Activated naive CD4-positive, alpha-beta T cell (primary cell): ENCODE data around the gene NFIA.

ENCODE experiments used
- DNase-seq, 4 experiments: peaks; one replicate each; lab custom pipeline; 2025; lab: John Stamatoyannopoulos, UW

Gene NFIA

DNA sequence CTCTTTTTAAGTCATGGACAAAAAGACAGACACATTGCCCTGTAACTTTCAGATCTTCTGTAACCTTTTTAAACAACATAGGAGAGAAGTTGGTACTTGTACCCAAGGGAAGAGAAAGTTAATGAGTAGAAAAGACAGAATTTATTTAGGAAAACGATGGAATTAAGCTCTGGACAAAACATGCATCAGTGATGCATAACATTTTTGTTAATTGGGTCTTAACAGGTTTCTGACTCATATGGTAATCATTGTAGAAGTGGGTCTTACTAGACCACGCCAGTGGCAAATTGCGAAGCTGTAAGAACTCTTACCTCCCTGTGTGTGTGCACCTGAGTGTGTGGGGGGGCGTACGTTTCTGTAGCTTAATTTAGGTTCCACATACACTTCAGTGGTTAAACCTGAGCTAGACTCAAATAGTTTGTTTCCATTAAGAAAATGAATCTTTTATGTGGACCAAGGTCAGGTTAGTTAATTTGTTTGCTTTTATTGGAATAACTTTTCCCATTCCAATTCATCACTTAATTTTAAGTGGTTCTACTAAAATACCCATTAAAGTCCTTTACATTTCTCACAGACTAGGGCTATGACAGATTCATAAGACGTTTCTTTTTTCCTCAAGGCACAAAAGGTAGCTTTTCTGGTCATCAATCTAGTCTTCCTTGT is 48.1 kb downstream of the NFIA start:
- DNase-seq, result no peak

DNA sequence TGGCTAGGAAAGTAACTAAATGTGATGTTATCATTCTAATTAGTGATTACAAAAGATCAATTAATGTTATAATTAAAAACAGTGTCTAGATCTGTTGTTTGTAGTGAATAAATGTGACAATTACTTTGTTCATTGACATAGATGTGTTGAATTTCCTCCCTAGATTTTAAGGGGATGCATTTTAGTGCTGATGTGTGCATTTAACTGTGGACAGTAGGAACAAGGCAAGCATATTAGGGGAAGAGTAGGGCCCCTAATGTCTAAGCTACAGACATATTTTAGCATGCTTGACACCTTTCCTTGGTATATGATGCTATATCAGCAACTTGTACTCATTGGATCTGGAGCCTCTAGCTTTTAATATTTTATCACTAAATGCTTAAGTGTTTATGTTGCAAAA is 48.9 kb downstream of the NFIA start:
- no peak for DNase-seq

DNA sequence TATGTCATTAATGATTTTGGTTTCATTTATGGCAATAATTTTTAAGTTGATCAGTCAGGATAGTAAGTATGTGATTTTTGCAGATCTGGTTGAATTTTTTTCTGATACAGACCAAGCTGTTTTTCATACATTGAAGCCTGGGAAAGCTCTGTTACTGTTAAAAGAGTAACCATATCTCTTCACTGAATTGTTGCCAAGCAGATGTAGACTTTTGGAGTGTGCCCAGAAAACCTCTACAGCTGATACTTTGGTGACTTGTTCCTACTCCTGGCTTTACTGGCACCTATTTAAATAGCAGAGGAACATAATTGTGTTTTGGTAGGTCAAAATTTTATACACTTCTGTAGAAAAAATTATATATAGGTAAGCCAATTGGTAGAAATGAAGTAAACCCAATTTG is 49.4 kb downstream of the NFIA start:
- DNase-seq, result no peak

DNA sequence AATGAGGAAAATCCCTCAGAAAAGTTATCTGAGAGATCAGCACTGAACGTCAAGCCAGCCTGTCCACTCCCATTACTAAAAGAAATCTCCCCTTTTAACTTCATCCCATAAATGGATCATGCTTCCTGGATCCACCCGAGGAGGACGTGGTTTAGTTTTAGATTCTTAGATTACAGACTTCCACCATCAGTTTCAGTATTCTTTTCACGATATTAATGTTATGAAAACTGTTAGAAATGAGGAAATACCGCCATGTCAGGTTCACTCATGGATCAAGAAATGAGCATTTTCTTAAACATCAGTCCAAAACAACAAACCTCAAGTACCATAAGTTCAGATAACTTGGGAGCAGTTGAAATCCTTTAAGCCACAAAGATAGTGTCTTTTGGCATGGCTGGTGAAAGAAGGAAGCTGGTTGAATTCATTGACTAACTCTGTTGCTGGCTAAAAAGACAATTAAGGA is 49.8 kb downstream of the NFIA start:
- DNase-seq, result no peak

DNA sequence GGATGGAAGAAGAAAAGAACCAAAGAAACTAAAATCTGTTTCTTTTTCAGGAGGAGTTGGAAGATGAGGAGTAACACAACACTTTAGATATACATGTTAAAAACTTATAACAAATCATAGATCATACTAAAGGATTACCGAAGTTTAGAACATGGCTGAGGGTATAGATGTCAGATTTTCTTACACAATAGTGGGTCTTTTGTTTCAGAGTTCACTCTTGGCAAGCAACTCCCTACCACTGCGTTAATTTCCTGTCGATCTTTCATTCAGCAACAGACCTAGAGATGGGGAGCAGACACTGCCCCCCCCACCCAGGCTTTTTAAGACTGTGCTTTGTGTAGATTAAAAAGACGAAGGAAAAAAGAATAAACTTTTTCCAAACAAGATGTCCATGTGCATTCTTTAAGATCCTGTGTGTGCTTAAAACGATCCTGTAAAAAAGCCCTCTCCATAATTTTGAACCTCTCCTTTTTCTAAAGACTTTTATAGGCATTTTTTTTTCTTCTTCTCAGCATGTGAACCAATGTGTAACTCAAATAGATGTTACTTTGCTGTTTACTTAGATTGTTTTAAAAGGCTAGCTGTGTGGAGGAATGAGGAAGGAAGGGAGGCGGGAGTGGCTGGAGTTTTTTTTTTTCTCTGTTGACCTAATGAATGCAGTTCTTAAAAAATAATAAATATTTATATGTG is 50.4 kb downstream of the NFIA start:
- DNase-seq, result no peak

DNA sequence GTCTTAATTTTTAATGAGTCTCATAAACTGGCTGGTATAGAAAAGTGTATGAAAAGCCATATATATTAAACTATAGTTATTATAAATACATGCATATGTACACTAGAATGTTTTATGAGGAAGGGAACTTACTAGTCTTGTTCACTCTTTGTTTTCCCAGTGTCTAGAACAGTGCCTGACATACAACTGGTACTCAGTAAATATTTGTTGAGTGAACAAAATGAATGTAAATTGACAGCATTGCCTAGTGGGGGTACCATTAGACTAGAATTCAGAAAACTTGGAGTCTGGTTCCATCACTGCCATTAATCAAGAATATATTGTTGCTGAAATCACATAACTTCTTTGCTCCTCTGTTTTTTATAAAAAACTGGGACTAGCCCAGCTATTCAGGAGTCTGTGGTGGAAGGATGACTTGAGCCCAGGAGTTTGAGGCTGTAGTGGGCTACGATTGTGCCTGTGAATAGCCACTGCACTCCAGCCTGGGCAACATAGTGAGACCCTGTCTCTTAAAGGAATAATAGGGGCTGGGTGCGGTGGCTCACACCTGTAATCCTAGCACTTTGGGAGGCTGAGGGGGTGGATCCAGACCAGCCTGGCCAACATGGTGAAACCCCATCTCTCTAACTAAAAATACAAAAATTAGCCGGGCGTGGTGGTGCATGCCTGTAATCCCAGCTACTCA is 51.1 kb downstream of the NFIA start:
- DNase-seq, result no peak

DNA sequence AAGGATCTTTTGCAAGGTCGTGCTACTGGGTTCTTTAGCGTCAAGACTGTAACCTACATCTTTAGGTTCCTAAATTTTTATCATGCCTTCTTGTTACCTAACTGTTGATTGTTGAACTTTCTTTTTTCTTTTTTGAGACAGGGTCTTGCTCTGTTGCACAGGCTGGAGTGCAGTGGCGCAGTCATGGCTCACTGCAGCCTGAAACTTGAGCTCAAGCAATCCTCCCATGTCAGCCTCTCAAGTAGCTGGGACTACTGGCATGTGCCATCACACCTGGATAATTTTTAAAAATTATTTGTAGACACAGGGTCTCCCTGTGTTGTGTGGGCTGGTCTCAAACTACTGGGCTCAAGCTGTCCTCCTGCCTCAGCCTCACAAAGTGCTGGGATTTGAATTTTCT is 52.9 kb downstream of the NFIA start:
- DNase-seq, result no peak

DNA sequence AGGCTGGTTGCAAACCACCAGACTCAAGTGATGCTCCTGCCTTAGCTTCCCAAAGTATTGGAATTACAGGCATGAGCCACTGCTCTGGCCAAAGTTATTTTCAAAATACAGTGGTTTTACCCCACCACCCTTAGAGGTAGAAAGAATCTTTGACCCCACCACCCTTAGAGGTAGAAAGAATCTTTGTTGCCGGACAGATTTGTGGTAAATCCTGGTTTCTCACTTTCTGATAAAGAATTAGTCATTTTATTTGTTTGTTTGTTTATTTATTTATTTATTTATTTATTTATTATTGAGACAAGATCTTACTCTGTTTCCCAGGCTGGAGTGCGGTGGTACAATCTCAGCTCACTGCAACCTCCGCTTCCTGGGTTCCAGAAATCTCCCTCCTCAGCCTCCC is 55.9 kb downstream of the NFIA start:
- DNase-seq, result no peak

DNA sequence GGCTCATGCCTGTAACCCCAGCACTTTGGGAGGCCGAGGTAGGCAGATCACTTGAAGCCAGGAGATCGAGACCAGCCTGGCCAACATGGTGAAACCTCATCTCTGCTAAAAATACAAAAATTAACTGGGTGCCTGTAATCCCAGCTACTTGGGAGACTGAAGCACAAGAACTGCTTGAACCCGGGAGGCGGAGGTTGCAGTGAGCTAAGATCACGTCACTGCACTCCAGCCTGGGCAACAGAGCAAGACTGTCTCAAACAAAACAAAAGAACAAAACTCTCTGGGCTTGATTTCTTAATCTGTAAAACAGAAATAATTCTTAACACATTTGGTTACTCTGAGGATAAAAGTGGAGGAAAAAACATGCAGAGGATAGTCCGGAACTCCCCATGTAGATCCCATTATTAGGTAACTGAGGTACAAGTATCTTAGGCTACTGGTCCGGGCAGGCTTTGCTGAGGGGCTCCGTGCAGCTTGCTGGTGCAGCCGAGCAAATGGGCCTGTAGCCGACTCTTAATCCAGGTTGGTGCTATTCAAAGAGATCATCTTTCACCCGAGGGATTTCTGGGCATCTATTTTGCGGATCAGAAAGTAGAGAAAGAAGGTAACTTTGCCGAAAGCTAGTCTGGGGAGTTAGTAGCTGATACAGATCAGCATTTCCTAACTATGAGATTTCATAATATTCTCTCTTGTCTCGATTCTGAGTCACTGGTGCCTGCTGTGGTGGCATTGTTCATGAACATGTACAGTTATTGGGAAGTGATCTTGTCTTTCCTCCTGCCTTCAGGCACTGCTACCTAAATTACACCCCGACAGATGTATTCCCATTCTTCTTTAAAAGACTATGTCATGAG is 56.8 kb downstream of the NFIA start:
- no peak for DNase-seq

DNA sequence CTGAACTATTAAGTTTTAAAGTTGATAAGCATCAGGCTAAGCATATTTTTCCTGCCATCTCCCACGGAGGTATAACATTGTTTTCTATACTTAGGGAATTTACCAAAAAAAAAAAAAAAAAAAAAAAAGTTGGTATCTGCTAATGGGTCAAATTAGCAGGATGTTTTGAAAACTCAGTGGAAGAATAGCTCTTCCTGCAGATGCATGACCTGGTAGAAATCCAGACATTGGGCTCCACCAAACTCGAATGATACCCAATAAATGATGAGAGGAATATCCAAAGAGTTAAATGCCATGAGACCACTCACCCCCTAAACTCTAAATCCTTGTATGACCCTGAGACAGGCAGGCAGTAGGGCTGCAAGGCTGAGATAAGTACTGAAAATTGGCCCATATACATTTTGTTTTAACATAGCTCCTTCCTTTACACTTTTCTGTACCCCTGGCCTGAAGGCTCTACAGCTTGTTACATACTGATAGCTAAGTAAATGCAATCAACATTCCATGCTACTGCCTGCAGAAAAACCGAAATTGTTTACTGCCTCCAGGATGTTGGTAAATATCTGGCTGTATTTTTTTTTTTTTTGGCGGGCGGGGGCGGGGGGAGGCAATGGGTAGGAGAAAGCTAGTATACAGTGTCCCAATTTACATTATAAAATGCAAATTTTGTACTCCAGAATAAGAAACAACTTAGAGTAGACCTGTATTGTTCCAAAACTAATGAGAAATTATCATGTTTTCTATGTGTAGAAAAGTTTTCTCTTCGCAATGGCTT is 57.6 kb downstream of the NFIA start:
- DNase-seq, result no peak

DNA sequence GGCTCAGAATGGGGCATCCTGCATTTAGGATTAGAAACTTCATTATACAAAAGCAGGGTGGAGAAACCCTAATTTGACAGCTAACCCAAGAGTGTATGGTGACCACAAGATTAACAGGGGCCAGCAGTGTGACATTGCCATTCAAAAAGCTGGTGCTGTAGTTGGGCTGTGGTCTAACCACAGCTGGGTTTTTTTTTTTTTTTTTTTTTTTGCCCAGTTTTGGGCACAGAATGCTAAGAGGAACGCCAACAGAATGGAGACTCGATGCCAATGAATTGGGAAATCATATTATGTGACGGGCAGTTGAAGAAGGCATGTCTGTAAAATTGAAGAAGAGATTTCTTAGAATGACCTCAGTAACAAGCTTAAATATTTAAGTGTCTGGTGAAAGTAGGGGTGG is 58.4 kb downstream of the NFIA start:
- DNase-seq, result no peak

DNA sequence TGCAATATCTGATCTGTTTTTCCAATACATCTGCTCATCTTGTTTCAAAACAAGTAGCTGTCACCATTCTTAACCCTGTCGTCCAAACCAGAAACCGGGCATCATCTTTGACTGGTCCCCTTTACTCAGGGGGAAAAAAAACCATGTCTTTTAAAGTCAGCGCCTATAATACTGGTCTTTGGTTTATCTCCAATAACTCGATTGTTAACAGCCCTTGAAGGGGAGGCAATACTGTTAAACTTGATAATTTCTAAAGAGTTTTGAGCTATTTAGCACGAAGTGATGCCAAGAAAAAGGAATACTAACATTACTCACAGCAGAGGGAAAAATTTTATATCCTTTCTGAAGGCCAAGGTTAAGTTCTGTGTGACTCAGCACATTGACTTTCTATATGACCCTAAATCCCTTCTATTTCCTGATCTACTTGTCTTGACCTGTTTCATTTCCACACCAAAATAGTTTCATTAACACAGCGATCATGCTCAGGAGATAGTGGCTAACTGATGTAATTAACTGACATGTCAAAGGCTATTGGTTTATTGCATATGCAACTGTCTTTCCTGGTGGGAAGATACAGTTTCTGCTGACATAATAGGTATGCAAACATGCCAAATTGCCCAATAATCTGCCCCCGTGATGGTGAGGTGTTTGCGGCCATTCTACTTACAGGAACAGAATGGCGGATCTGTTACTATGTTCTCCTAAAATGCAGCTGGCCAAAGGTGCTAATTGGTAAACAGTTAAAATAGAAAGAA is 59.1 kb downstream of the NFIA start:
- DNase-seq, result no peak

DNA sequence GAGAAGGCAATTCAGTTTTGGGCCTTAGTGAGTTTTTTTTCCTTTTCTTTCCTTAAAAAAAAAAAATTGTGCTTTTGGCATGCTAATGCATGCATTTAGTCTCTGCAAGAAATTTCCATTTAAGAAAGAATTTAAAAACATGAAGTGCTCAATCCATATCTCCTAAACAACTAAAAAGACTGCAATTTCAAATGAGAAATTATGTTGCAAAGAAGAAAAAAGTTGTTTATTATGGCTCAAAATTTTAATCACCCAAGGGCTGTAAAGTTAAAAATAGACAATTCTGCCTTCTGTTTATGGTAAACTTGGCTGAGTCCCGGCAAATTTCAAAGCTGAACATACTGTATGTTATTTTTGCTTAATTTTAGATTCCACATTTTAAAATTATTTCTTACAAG is 59.7 kb downstream of the NFIA start:
- no peak for DNase-seq

DNA sequence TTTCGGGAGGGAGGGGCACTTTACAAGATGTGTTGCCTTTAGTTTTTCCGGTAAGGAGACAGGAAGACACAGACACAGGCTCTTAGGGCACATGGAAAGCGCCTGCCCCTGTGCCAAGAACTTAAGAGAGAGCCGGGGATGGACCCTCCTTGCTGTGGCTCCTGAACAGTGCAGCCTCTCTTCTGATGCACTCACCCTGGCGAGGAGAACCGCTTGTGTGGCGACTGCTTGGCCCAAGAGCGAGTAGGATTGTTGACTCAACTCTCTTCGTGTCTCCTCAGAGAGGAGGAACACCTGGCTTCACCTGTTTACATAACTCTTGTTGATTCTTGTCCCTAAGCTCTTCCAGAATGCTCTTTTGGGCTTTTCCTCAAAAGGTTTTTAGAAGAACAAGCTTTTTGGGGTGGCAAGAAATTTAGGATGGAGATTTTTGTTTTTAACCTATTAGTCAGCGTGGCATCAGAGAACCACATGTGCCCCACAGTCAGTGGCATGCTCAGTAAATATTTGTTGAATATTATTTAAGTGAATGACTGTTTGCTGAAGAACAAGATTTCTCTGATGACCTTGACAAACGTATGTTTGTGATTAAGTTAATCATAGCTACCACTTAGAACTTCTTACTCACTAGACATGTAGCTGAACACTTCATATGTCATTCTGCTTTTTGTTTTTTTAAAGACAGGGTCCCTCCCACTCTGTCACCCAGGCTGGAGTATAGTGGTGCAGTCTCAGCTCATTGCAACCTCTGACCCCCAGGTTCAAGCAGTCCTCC is 60.6 kb downstream of the NFIA start:
- no peak for DNase-seq

DNA sequence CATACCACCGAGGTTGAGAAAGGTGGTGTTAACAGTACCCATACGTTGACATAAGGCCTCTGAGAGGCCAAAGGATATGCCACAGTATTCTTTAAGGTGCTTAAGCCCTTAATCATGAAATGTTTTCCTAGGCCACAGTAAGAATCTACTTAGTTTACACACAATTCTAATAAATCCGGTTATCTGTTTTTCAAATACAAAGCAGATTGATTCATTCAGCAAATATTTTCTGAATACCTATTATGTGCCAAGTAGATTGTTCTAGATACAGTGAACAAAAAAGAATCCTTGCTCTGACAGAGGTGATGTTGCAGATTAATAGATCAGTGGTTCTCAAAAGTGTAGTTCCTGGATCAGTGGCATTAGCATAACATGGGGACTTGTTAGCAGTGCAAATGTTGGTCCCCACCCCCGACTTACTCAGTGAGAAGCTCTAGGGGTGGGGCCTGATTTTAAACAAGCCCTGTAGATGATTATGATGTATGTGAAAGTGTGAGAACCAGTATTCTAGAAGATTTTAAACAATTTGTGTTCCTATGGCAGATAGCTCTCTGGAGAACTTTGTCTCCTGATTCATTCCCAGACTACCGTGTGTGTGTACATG is 61.6 kb downstream of the NFIA start:
- DNase-seq, result no peak

DNA sequence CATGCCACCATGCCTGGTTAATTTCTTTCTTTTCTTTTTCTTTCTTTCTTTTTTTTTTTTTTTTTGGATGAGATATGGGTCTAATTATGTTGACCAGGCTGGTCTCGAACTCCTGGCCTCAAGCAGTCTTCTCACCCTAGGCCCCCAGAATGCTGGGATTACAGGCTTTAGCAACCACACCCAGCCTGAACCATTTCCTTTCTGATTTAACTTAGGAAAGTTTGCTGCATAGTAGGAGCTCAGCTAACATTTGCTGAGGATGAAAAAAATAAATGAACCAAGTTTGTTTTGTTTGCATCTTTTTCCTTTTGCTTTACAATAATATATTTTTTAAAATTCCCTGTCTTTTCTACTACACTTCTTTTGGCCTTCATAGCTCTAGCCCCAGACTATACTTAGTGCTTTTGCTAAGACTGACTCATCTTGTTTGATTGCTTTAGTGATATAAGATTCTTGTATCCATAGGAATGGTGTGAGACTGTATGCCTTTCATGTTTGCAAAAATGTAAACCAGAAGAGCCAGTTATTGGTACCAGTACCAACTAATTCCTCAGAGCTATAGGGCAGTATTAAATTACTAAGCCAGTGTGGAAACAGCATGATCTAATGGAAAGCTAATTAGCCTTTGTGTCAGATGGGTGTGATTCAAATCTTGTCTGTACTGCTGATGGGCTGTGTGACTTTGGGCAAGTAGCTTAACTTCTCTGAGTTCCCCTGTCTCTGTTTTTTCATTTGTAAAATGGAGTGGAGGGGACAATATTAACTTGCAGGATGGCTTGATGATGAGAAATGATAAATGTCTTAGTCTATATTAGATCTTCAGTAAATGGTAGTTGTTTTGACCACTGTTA is 66.9 kb downstream of the NFIA start:
- no peak for DNase-seq

DNA sequence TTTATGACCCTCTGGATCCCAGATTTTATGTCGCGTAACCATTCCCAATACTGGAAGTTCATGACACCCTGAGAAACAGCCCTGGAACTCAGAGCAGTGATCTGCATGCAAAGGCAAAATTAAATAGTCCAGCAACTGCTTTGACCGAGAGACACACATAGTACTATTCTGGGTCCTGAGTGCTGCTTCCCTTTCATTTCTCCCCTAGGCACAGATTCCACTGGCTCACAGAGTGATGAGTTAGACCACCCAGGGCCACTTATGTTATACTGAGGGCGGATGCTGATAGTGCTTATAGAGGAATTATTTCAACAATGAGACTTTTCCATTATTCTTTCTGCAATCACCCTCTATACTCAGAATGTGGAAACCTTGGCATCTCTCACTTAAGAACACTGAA is 69.2 kb downstream of the NFIA start:
- DNase-seq, result no peak

DNA sequence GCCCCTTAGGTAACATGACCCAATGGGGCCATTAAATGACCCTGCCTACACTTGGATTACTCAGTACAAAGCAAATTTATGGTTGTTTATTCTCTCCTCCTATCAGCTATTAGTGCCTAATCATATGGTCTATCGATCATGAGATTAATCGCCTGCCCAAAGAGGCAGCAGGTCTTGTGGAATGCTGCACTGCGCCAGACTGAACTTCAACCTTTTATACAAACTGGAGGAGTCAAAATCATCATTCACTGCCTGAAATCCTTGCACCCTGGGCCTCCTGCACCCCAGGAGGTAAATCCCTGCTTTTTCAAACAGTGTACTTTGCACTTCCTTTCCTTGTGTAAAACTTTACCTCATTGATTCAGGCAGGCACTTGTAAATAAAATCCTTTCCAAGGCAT is 69.7 kb downstream of the NFIA start:
- DNase-seq, result no peak
